Peyer's patch (tissue), 4 donors: ENCODE measurements around the gene ATP5F1E. TPM values are rescaled to one million over a fixed set of nuclear protein-coding genes. Genes with fewer than 3 reads are reported as not detected.

Experiments
- DNase-seq, 3 donors: peaks; one replicate each; pipeline ENCODE4 v3.0.0-alpha.2; 2017 to 2019
- H3K27ac ChIP-seq, 4 donors: fragments of 200-600 bp; sonication (generic); one replicate each; pipeline ENCODE4 v1.5.1; 2016 to 2019
- H3K27me3 ChIP-seq, 2 donors: fragments of 200-600 bp; sonication (generic); one replicate each; pipeline ENCODE4 v1.5.1; 2019
- H3K36me3 ChIP-seq, 3 donors: fragments of 200-600 bp; sonication (generic); one replicate each; pipeline ENCODE4 v1.5.1; 2016 to 2019
- H3K4me1 ChIP-seq, 4 donors: fragments of 200-600 bp; sonication (generic); one replicate each; pipeline ENCODE4 v1.5.1; 2016 to 2019
- H3K4me3 ChIP-seq, 4 donors: fragments of 200-600 bp; sonication (generic); 1 replicate in 3 of 4; 2 replicates in 1 of 4; pipeline ENCODE4 v1.5.1; 2016 to 2019; ENCODE audit warnings: mild to moderate bottlenecking in 1 of 4
- H3K9me3 ChIP-seq, 4 donors: fragments of 200-600 bp; sonication (generic); one replicate each; pipeline ENCODE4 v1.5.1; 2016 to 2019; ENCODE audit warnings: mild to moderate bottlenecking in 1 of 4
- CTCF ChIP-seq, 6 experiments: fragments of 450-650 bp in 4 of 6; fragments of 200-600 bp in 2 of 6; sonication (generic) in 1 of 6; IDR thresholded peaks; one replicate each; pipeline ENCODE4 v1.5.1; 2017 to 2019; ENCODE audit warnings: antibody characterized with exemption in 6 of 6, mild to moderate bottlenecking in 3 of 6, moderate library complexity in 1 of 6
- POLR2A ChIP-seq, 2 donors: fragments of 450-650 bp; IDR thresholded peaks; one replicate each; pipeline ENCODE4 v1.5.1; 2017; ENCODE audit warnings: antibody characterized with exemption in 2 of 2, mild to moderate bottlenecking in 2 of 2, moderate library complexity in 2 of 2
- total RNA-seq, 4 donors: library from RNA; depleted of rRNA; stranded (reverse); fragments of >200 nt; gene quantifications; one replicate each; pipeline ENCODE4 v1.1.0, GENCODE V29; 2016

ATP5F1E gene
- total RNA-seq, 4 donors from 2014 or later, result 20.6 to 34.0 (median 26.8) TPM

- H3K4me3 ChIP-seq, result peak overlapping the region; percentile 66 to 88 (median 81)
- H3K27me3 ChIP-seq, result no peaks in the 10 kb centered on the region
- H3K36me3 ChIP-seq, result peaks cover 0 to 43% (median 0%) of the 10 kb centered on the region in 3 donors
- peaks cover 3 to 40% (median 28%) of the 10 kb centered on the region in 4 donors for H3K4me1 ChIP-seq
- TF ChIP-seq CTCF (IDR thresholded peaks at IDR 0.05) (no peak), POLR2A (IDR thresholded peaks at IDR 0.05) (peak in 1 of 2 donors; percentile 40)
- peak; percentile 84 to 92 (median 86) for DNase-seq
- no peaks in the 10 kb centered on the region for H3K9me3 ChIP-seq
- peak overlapping the region; percentile 91 to 99 (median 94) for H3K27ac ChIP-seq
Observed at GRCh38 chr20:59004763-59005522, 27.2 kb downstream of the ATP5F1E start.

GRCh38 chr20:59004493-59004762 lies 27.7 kb downstream of the ATP5F1E start:
- no peak for DNase-seq
- Histone ChIP-seq H3K27me3 (no peaks in the 10 kb centered on the region), H3K9me3 (no peaks in the 10 kb centered on the region), H3K4me3 (peak overlapping the region; percentile 66 to 88 (median 81)), H3K27ac (peak overlapping the region; percentile 91 to 99 (median 94)), H3K36me3 (peaks cover 0 to 48% (median 0%) of the 10 kb centered on the region in 3 donors), H3K4me1 (peaks cover 3 to 40% (median 28%) of the 10 kb centered on the region in 4 donors)
- TF ChIP-seq POLR2A (IDR thresholded peaks at IDR 0.05), result no peak
- TF ChIP-seq CTCF (IDR thresholded peaks at IDR 0.05), result no peak

GRCh38 chr20:59003836-59004492 lies 28.2 kb downstream of the ATP5F1E start:
- Histone ChIP-seq H3K4me3 (peak overlapping the region; percentile 66 to 88 (median 81)), H3K27ac (peak overlapping the region; percentile 91 to 99 (median 94)), H3K4me1 (peaks cover 3 to 40% (median 28%) of the 10 kb centered on the region in 4 donors), H3K27me3 (no peaks in the 10 kb centered on the region), H3K36me3 (peaks cover 0 to 52% (median 0%) of the 10 kb centered on the region in 3 donors), H3K9me3 (no peaks in the 10 kb centered on the region)
- TF ChIP-seq CTCF (IDR thresholded peaks at IDR 0.05), result no peak
- no peak for TF ChIP-seq POLR2A (IDR thresholded peaks at IDR 0.05)
- DNase-seq, result peak in 1 of 3 donors; percentile 27

DNA sequence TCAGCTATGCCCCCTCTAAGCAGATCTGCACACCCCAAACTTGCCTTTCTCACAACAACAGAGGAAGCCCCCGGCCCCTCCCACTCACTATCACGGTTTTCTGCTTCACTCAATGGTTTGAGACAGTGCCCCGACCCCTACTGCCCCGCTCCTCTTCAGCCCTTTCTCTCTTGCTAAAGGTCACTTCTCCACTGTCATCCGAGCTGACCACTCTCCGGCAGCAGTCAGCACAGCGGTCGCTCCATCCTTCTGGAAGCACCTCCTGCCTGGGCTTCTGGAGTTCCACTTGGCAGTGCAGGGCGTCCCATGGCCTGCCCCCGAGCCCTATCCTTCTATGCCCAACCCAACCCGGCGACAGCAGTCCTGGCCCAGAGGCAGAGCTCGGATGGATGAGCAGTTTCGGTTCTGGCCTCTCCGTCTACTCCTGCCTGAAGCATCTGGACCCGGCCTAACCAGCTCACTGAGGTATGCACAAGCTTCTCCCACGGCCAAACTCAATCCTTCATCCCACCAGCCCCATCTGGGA lies 29.2 kb downstream of the ATP5F1E start:
- Histone ChIP-seq H3K36me3 (peaks cover 0 to 61% (median 0%) of the 10 kb centered on the region in 3 donors), H3K27me3 (no peaks in the 10 kb centered on the region), H3K4me3 (no peak overlapping the region), H3K9me3 (no peaks in the 10 kb centered on the region), H3K27ac (peak overlapping the region in 1 of 4 donors; percentile 99), H3K4me1 (peaks cover 3 to 40% (median 26%) of the 10 kb centered on the region in 4 donors)
- TF ChIP-seq POLR2A (IDR thresholded peaks at IDR 0.05) (no peak), CTCF (IDR thresholded peaks at IDR 0.05) (no peak)
- no peak for DNase-seq

DNA sequence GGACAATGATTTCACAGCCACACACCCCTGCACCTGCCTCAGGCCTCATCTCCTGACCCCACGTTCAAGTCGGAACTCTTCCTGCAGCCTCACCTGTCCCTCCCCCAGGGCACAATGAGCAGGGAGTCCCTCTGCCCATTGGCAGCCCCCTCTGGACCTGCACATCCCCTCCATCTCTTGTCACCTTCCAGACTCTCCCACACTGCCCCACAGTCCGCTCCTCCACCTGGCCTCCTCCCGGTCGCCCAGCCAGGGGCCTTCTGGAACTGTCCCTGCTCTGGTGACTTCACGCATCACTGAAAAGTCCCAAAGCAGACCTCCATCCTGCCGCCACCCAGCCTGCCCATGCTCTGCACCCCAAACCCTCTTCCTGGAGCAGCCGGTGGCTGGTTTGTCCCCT lies 29.7 kb downstream of the ATP5F1E start:
- DNase-seq, result no peak
- no peaks in the 10 kb centered on the region for H3K9me3 ChIP-seq
- peaks cover 0 to 67% (median 0%) of the 10 kb centered on the region in 3 donors for H3K36me3 ChIP-seq
- H3K4me3 ChIP-seq, result no peak overlapping the region
- peaks cover under 1 to 40% (median 24%) of the 10 kb centered on the region in 4 donors for H3K4me1 ChIP-seq
- no peaks in the 10 kb centered on the region for H3K27me3 ChIP-seq
- TF ChIP-seq POLR2A (IDR thresholded peaks at IDR 0.05), result no peak
- TF ChIP-seq CTCF (IDR thresholded peaks at IDR 0.05), result no peak
- peak overlapping the region in 1 of 4 donors; percentile 17 for H3K27ac ChIP-seq
